GM18499 (cell line): ENCODE data around the gene PODNL1.
"Not testable (repeated sequence)": the region's sequence is repeated elsewhere in the genome, so short reads cannot be mapped to it uniquely, and the experiment has no call there.

Experiments
- ATAC-seq: cut with Tn5 transposase; IDR thresholded peaks from one replicate; pipeline ENCODE4 v1.9.1; 2021; ENCODE audit warnings: moderate number of reproducible peaks; ENCODE audit not compliant: insufficient read depth, unreplicated experiment

PODNL1 gene

DNA sequence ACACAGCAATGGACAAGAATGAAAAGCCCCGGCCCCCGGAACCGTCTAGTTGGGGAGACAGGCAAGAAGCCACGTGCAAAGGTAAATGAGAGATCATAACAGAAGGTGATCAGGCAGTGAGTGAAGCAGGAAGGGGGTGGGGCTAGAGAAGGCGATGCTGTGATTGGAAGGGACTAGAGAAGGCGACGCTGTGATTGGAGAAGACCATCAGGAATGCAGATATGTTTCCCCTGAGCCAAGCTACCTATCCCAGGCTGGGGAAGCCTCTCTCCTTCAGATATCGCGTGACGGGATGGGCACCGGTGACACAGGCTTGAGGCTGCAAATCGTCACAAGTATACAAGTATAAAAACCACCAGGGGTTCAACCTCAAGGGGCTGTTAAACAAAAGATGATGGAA, 35.9 kb upstream of the PODNL1 start:
- ATAC-seq = no peak

DNA sequence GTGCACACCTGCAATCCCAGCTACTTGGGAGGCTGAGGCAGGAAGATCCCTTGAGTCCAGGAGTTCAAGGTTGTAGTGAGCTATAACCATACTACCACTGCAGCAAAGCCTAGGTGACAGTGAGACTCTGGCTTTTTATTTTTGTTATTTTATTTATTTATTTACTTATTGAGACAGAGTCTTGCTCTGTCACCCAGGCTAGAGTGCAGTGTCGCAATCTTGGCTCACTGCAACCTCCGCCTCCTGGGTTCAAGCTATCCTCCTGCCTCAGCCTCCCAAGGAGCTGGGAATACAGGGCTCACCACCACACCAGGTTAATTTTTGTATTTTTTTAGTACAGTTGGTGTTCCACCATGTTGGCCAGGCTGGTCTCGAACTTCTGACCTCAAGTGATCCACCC, 35.3 kb upstream of the PODNL1 start:
- ATAC-seq = not testable (repeated sequence)

DNA sequence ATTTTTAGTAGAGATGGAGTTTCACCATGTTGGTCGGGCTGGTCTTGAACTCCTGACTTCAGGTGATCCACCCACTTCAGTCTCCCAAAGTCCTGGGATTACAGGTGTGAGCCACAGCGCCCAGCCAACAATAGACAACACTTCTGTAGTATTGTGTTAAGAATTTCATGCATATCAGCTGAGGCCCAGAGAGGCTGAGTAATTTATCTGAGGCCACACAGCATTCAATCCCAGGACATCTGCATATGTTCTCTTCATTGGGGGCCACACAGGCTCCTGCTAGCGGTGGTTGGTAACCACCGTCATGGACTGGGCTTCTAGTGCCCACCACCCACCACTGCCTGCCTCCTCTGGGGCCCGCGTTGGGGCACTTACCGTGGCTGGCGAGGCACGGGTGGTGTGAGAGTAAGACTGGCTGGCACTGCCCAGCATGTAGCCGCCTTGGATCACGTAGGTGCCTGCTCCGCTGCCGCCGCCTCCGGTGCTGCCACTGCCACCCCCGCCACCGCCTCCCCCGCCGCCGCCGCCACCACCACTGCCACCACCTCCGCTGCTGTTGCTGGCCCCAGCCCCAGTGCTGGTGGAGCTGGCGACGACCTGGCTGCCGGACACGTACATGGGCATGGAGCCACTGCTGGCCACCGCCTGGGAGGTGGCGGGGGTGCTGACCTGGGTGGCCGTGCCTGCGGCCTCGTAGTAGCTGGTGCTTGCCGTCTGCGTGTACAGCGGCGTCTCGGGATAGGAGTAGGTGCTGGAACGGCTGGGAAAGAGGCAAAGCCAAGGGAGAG, 34.3 kb upstream of the PODNL1 start:
- ATAC-seq = no peak

DNA sequence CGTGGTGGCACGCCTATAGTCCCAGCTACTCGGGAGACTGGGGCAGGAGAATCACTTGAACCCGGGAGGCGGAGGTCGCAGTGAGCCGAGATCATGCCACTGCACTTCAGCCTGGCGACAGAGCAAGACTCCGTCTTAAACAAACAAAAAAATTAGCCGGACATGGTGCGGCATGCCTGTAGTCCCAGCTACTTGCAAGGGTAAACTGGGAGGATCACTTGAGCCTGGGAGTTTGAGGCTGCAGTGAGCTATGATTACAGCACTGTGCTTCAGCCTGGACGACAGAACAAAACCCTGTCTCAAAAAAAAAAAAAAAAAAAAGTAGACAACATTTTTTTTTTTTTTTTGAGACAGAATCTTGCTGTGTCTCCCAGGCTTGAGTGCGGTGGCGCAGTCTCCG, 33.7 kb upstream of the PODNL1 start:
- ATAC-seq = not testable (repeated sequence)

DNA sequence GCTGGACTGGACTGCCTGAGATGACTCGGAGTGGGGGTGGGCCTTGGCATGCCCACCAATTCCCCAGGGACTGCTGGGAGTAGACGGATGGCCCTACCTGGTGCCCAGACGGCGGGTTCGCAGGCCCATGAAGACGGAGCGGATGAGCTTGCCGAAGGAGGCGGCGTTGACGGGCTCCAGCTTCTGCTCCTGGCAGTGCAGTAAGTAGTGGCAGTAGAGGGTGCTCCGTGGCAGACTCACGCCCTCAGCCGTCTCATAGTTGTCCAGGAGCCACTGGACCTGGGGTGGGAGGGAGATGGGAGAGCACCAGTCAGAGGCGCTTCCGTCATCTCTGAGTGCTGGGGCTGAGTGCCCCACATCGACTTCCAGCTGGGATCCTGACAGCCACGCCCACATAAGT, 31.7 kb upstream of the PODNL1 start:
- ATAC-seq = no peak

DNA sequence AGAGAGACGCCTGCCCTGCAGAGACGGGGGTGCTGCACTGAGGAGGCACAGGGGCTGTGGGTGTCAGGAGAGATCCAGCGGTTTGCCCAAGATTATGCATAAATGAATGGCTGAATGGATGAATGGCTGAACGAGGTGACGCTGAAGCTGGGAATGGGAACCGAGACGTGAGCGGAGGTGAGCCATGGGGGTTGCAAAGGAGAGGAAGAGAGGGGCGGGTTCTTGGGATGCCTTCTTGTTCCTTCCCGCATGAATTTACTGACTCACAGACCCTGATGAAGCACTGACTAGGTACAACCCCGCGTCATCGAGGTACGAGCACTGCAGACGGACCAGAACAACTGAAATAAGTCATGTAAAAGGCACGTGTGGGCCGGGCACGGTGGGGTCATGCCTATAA, 30.8 kb upstream of the PODNL1 start:
- ATAC-seq = no peak

DNA sequence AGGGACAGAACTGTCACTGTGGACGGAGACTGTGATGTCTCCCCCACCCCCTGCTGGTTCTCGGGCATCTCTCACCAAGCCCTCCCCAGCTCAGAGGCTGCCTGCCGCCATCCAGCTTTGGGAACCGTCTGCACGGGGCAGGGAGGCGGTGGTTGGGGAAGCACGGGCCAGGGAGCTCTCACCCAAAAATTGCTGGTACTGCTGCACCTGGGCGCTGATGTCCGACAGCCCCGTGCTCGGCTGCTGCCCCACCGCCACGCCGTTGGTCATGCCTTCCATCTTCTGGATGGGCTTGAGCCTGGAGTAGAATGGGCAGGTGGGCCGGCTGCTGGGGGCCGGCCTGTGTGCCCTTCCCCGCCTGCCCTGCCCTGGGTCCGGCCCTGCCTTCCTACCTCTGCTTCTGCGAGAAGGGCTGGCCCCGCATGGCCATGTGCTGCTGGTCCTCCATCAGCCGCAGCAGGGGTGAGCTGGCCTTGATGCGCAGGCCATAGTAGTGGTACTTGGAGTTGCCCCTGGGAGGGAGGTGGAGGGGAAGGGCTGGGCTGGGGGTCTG, 30.2 kb upstream of the PODNL1 start:
- ATAC-seq = no peak

DNA sequence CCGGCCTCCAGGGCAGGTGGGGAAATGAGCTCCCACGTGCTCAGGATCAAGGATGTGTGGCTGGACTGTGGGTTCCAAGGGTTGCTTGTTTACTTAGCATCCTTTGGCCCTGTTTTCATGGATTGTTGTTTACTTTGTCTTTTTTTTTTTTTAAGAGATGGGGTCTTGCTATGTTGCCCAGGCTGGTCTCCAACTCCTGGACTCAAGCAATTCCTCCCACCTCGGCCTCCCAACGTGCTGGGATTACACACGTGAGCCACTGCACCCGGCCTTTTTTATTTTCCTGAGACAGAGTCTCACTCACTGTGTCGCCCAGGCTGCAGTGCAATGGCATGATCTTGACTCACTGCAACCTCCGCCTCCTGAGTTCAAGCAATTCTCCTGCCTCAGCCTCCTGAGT, 29.0 kb upstream of the PODNL1 start:
- not testable (repeated sequence) for ATAC-seq

DNA sequence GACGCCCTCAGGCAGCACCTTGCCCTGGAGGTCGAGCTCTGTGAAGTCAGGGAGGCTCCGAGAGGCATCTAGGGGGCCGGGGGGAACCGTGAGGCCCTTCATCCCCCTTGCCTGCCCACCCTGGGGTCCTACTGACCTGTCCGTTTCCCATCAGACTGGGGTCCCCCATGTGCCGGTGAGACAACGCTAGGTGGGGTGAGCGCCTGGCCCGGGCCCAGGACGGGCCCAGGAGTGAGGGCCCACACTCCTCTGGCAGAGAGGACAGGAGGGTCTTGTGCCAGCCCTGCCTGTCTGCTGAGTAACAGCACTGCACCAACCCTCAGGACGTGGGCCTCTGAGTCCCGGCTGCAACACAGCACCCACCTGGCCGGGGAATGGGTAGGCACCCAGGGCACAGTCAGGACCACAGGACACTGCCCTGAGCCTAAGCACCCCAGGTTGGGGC, 28.5 kb upstream of the PODNL1 start:
- no peak for ATAC-seq

DNA sequence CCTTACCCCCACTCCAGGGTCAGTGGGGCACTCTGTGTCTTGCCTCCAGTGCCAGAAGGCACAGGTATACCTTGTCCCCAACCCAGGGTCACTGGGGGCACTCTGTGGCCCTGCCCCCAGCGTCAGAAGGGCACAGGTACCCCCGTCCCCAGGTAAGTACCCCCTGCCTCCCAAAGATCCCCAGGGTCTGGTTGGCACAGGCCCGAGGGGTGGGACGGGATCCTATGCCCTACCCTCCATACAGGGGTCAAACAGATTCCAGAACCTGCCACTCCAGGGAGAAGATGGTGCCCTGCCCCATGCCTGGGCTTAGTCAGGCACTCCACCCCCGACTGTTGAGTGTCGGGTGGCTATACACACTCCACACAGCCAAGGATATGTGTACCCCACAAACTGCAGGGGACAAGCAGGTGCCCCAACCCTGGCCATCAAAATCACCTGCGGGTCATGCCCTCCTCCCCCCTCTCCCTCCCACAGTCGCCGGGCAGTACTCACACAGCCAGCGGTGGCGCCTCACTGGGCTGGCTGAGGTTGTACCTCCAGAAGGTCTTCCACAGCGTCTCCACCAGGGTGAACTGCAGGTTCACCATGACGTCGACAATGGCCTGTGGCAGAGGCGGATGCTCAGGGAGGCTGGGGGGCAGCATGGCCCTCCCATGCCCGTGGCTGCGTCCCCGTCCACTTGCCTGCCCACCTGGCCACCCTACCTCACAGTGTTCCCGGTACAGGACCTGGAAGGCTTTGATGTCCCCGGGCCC, 27.9 kb upstream of the PODNL1 start:
- no peak for ATAC-seq

DNA sequence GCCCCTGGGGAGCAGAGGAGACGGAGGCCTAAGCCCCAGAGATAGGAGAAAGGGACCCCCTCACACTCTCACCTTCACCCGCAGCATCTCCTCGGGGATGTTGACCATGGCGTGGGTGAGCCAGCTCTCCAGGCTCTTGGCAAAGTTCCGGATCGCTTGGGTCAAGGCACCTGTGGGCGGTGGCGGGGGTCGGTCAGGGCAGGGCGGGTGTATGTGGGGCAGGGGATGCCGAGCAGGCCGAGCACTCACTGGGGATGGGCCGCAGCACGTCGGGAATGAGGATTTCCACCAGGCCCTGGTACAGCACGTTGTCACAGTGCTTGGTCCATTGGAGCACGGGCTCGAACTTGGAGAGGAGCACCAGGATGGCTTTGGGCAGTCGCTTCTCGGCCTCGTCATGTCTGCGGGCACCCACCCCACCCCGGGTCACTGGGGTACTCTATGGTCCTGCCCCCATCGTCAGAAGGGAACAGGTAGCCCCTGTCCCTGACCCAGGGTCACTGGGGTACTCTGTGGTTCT, 27.2 kb upstream of the PODNL1 start:
- ATAC-seq = no peak

DNA sequence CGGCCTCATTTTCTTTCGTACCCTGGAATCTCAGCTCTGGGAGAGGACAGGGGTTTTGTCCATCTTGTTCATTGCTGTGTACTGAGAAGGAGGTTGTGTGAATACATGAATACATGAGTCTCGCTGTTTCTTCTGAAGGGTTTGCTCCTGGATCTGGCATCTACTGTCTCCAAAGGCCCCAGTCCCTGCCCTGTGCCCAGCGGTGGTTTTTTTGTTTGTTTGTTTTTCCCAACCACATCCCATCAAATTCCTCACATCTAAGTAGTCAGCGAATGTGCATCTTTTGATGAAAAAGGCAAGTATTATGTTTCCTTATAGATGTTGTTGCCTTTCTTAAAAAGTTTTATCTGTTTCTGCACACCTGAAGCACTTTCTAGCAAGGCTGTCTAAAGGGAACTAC, 26.6 kb upstream of the PODNL1 start:
- ATAC-seq = no peak

DNA sequence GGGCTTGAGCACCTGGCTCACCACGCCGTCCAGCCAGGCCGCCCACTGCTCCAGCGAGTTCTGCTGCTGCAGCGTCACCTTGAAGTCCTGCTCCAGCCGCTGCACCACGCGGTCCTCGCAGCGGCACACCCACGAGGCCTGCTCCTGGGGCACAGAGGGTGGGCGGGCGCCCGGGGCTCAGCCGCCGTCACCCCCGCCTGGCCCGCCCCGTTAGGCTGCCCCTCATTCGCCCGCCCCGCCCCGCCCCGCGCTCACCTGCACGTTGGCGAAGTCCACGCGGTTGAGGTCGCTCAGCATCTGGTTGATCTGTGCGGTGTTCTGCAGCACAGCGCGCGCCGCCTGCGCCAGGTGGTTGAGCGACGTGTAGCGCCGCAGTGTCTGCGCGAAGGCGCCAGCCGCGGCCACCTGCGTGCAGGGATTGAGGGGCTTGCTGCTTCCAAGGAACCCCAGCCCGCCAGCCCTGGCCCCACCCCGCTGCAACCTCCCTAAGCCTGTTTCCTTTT, 25.4 kb upstream of the PODNL1 start:
- no peak for ATAC-seq

DNA sequence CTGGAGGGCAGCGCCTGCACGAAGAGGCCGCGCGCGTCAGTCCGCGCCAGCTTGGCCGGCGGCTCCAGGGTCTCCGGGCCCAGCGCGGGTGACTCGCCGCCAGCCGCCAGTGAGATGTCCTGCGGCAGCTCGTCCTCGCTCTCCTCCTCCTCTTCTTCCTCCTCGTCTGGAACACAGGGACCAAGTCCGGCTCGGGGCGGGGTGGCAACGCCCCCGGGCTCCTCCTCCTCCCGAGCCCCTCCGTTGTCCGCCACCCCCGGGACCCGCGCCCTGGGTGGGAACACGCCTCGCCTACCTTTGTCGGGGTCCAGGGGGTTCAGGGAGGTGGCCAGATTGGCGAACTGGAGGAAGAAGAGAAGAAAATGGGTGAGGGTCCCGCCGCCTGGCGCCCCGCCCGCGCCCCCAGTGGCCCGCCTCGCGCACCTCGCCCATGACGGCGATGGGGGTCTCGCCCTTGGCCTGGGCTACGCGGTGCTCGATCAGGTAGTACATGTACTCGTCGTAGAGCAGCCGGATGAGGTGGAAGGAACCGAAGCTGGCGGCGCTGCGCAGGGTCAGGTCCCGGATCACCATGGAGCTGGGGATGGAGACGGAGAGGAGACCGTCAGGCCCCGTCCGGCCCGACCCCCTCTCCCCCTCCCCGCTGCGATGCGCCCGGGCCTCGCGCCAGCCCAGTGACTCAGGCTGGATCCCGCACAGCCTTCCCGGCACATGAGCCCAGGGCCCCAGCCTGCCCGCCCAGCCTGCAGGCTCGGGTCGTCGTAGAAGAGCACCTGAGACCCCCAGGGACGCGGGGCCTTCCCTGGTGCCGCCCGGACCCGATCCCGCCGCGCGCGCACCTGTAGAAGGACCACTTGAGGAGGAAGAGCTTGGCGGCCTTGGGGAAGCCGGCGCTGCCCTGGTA, 24.7 kb upstream of the PODNL1 start:
- no peak for ATAC-seq

DNA sequence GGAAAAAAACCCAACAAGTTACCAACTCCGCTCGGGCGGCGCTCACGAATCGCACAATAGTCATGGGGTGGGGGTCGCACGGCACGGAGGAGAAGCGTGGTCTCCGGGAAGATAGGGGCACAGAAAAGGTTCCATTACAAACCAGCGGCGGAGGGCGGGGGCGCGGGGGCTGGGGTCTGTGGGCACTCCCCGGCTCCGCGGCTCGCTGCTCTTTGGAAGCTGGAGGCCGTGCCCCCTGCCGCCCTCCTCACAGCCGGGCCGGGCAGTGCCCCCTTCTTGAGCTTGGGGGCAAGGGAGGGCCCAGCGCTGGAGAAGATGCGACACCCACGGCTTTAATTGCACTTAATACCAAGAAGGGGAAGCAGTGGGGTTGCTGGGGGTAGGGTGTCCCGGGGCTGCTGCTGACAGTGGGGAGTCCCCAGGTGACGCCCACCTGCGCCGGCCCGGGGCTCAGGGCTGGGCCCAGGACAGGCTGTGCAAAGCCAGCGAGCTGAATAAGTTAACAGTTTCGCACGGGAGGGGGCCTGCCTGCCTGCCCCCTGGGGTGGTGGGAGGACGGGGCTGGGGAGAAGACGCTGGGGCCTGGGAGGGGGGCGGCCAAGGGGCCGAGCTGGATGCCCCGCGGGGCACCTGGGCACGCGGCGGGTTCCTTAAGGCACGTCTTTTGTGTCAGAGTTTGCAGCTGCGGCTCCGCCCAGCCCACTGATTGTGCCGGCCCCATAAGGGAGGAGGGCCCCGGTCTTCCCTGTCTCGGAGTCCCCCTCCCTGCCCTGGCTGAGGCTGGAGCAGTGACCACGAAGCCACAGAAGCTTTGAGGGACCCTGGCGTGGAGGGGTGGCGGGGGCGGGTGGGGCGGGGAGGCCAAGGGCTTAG, 23.8 kb upstream of the PODNL1 start:
- no peak for ATAC-seq

DNA sequence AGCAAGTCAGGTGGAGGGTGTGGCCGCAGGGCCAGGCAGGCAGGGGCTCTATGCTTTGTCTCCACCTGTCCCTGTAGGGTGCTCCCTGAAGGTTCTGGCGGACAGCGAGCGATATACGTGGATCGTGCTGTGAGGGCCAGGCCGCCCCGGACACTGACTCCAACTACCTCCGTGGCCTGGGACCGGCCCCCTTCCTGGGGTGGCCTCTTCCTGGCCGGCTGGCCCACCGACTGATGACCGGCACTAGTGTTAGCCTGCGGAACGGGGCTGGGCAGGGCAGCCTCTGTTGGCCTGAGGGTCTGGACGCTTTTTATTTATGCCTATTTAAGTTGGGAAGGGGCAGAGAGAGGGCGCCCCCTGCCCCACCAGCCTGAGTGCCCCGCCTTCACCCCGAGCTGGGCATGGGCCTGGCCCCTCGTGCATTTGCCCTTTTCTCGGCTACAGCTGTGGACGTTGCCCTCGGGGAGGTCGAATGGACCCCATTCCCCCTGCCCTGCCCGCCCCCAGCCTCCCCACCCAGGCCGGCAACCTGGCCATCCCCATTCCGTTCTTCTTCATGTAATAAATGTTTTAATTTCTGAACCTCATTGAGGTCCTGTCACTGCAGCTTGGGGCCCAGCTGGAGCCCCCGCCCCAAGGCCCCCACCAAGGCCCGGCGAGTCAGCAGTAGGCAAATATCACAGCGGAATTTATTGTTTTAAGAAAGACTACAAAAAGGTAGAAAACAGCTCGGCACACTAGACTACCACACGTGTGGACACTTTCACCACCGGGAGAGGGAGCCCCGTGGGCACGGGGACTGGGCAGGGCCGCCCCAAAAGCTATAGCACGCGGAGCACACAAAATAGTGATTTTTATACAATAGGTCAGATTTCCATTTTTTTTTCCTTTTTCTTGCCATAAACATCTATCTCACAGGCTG, 22.9 kb upstream of the PODNL1 start:
- ATAC-seq = no peak

DNA sequence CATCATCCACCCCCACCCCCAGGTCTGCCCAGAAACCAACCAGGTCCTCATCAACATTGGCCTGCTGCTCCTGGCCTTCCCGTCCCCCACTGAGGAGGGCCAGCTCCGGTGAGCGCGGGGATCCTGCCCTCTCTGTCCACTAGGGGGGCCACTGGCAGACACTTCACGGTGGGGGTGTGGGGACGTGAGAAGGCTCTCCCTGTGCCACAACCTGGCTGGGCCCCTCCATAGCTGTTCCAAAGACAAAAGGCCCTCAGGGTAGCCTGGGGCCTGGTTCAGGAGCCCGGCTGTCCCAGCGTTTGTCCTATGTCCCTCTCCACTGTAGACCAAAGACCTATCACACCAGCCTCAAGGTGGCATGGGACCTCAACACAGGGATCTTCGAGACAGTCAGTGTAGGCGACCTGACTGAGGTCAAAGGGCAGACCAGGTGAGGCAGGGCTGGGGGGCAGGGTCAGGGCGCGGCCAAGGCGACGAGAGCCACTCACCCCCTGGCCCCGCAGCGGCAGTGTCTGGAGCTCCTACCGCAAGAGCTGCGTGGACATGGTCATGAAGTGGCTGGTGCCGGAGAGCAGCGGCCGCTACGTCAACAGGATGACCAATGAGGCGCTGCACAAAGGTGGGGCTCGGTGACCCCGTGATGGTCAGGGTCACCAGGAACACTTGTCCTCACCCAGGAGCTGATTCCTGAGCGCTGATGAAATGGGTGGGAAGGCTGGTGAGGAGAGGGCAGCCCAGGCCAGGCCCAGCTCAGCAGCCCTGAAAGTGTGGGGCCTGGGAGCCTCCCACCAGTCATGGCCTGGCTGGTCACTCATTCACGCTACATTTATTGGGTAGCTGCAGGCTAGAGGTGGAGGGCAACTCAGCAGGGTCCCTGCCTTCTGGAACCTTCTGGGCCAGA, 22.0 kb upstream of the PODNL1 start:
- ATAC-seq = no peak
